A549 (cell line): ENCODE data around the gene TRDN. TPM values are rescaled to one million over a fixed set of nuclear protein-coding genes. Genes with fewer than 3 reads are reported as not detected.

Experiments used
- ATAC-seq, 2 experiments: fragments of 200-7000 bp in 1 of 2; fragments of >200 bp in 1 of 2; cut with Nextera tagmentation in 1 of 2; cut with Tn5 transposase in 1 of 2; 3 replicates each; pipeline versions ENCODE4 v1.8.0 to v1.9.1; 2018 to 2020; ENCODE audit warnings: mild to moderate bottlenecking in 1 of 2, moderate library complexity in 1 of 2
- CTCF ChIA-PET: fragments of 300-600 bp; sonication (Branson Sonifier 250); formaldehyde crosslinking; extraction: SDS; loops from one replicate; lab custom pipeline; 2021; ENCODE audit warnings: antibody characterized with exemption, inconsistent platforms; lab: Yijun Ruan, JAX
- POLR2A ChIA-PET: fragments of 350-600 bp; formaldehyde crosslinking; extraction: SDS; loops from one replicate; lab custom pipeline; 2021; ENCODE audit warnings: antibody characterized with exemption, inconsistent platforms; lab: Yijun Ruan, JAX
- DNase-seq, 2 experiments: peaks; one replicate each; pipeline versions ENCODE4 v3.0.0 to v3.0.0-alpha.2; 2011 to 2016; ENCODE audit warnings: low read depth in 1 of 2, low spot score in 1 of 2
- FAIRE-seq: peaks from 2 replicates; lab custom pipeline; 2011; peaks lifted over from hg19 to GRCh38; lab: Jason Lieb, UNC
- H3K27ac ChIP-seq, 2 experiments: fragments of >200 bp; sonication (Bioruptor Twin); formaldehyde crosslinking; 3 replicates each; pipeline ENCODE4 v1.5.1; 2016 to 2017
- H3K4me1 ChIP-seq: fragments of >200 bp; sonication (Bioruptor Twin); formaldehyde crosslinking; 3 replicates; pipeline ENCODE4 v1.6.1; 2016
- H3K4me2 ChIP-seq: fragments of >200 bp; sonication (Bioruptor Twin); formaldehyde crosslinking; 3 replicates; pipeline ENCODE4 v1.6.1; 2016
- H3K4me3 ChIP-seq: fragments of >200 bp; sonication (Bioruptor Twin); formaldehyde crosslinking; 3 replicates; pipeline ENCODE4 v1.5.1; 2016
- H3K9me3 ChIP-seq: fragments of >200 bp; sonication (Bioruptor Twin); formaldehyde crosslinking; 3 replicates; pipeline ENCODE4 v1.6.1; 2016
- CHD2 ChIP-seq: fragments of 150-350 bp; IDR thresholded peaks from 2 replicates; pipeline ENCODE4 v1.6.1; 2014; ENCODE audit warnings: low read length; ENCODE audit not compliant: partially characterized antibody
- CHD4 ChIP-seq: fragments of 200-600 bp; sonication (generic); IDR thresholded peaks from 2 replicates; pipeline ENCODE4 v1.6.1; 2016; ENCODE audit warnings: antibody characterized with exemption, mild to moderate bottlenecking, borderline replicate concordance
- EHF ChIP-seq: fragments of 250-450 bp; sonication (Bioruptor Pico); IDR thresholded peaks from 2 replicates; pipeline ENCODE4 v1.5.0; 2020; ENCODE audit warnings: mild to moderate bottlenecking
- EHMT2 ChIP-seq: fragments of 200-600 bp; sonication (generic); IDR thresholded peaks from 2 replicates; pipeline ENCODE4 v1.6.1; 2016; ENCODE audit warnings: antibody characterized with exemption, low read depth, mild to moderate bottlenecking, moderate library complexity
- GATA3 ChIP-seq: IDR thresholded peaks from 2 replicates; pipeline ENCODE4 v1.6.1; 2012; ENCODE audit warnings: borderline replicate concordance
- KDM1A ChIP-seq: fragments of 200-600 bp; sonication (generic); IDR thresholded peaks from 2 replicates; pipeline ENCODE4 v1.6.1; 2016; ENCODE audit warnings: low read depth, mild to moderate bottlenecking
- MAFK ChIP-seq: fragments of 450-650 bp; IDR thresholded peaks from 2 replicates; pipeline ENCODE4 v1.6.1; 2014; ENCODE audit not compliant: partially characterized antibody
- MAZ ChIP-seq: fragments of 150-350 bp; IDR thresholded peaks from 2 replicates; pipeline ENCODE4 v1.6.1; 2014; ENCODE audit warnings: antibody characterized with exemption, low read depth, low read length, borderline replicate concordance
- NR3C1 ChIP-seq: fragments of >200 bp; sonication (Bioruptor Twin); formaldehyde crosslinking; IDR thresholded peaks from 3 replicates; pipeline ENCODE4 v1.6.1; 2017
- POLR2AphosphoS2 ChIP-seq: conservative IDR thresholded peaks from 2 replicates; pipeline ENCODE4 v1.6.1; 2012; ENCODE audit warnings: low read length, improper control_type of control experiment, inconsistent platforms
- RAD21 ChIP-seq, 2 experiments: fragments of >200 bp in 1 of 2; sonication (Bioruptor Twin) in 1 of 2; formaldehyde crosslinking in 1 of 2; IDR thresholded peaks in 1 of 2; conservative IDR thresholded peaks in 1 of 2; 2 replicates in 1 of 2; 3 replicates in 1 of 2; pipeline ENCODE4 v1.6.1; 2012 to 2018; ENCODE audit warnings: inconsistent platforms in 1 of 2
- RNF2 ChIP-seq: fragments of 200-600 bp; sonication (generic); IDR thresholded peaks from 2 replicates; pipeline ENCODE4 v1.6.1; 2016; ENCODE audit warnings: low read depth, mild to moderate bottlenecking, antibody characterized with exemption, moderate library complexity, borderline replicate concordance
- SMC3 ChIP-seq: fragments of >200 bp; sonication (Bioruptor Twin); formaldehyde crosslinking; IDR thresholded peaks from 3 replicates; pipeline ENCODE4 v1.6.1; 2018; ENCODE audit warnings: inconsistent platforms
- TFCP2L1 ChIP-seq: fragments of 250-450 bp; sonication (Bioruptor Pico); IDR thresholded peaks from 2 replicates; pipeline ENCODE4 v1.5.0; 2021; ENCODE audit warnings: mild to moderate bottlenecking
- TP53 ChIP-seq: fragments of 250-450 bp; sonication (Bioruptor Pico); IDR thresholded peaks from 2 replicates; pipeline ENCODE4 v1.5.0; 2021; ENCODE audit warnings: mild to moderate bottlenecking, moderate library complexity
- ZNF302 ChIP-seq: fragments of 250-450 bp; sonication (Bioruptor Pico); IDR thresholded peaks from 2 replicates; pipeline ENCODE4 v1.9.0; 2021; ENCODE audit warnings: inconsistent platforms, mild to moderate bottlenecking, moderate library complexity
- ZSCAN20 ChIP-seq: fragments of 250-450 bp; sonication (Bioruptor Pico); IDR thresholded peaks from 2 replicates; pipeline ENCODE4 v1.8.0; 2022; ENCODE audit warnings: mild to moderate bottlenecking, moderate library complexity
- WGBS: methylation state at CpG from one replicate; pipeline ENCODE4 v1.1.6; 2017; ENCODE audit errors: missing lambda C conversion rate; 5-methylcytosine and 5-hydroxymethylcytosine counted together
- polyA plus RNA-seq, 4 experiments: library from polyadenylated mRNA; depleted of rRNA in 3 of 4; stranded (reverse); fragments of >200 nt; fragmentation: RNase III in 1 of 4; extraction: RNeasy Plus Mini Kit Qiagen cat#74134 plus additional on column Dnase treatment in 1 of 4; gene quantifications; 2 replicates in 3 of 4; 3 replicates in 1 of 4; pipeline ENCODE4 v1.2.3, GENCODE V29; 2011 to 2017
- TF ChIP-seq, protein P1 (sequence below): fragments of 150-350 bp; IDR thresholded peaks from 2 replicates; pipeline ENCODE4 v1.6.1; 2014; ENCODE audit warnings: low read depth, mild to moderate bottlenecking, low read length
- TF ChIP-seq, protein P2 (sequence below): fragments of >200 bp; sonication (Bioruptor Twin); formaldehyde crosslinking; IDR thresholded peaks from 3 replicates; pipeline ENCODE4 v1.6.1; 2016
- TF ChIP-seq, protein P3 (sequence below): fragments of >200 bp; sonication (Bioruptor Twin); formaldehyde crosslinking; IDR thresholded peaks from 3 replicates; pipeline ENCODE4 v1.5.1; 2016
- TF ChIP-seq, protein P4 (sequence below): fragments of 250-450 bp; sonication (Bioruptor Pico); IDR thresholded peaks from 2 replicates; pipeline ENCODE4 v1.5.0; 2020; ENCODE audit warnings: low read depth, mild to moderate bottlenecking, moderate library complexity
- TF ChIP-seq, protein P5 (sequence below): fragments of 200-600 bp; sonication (generic); IDR thresholded peaks from 2 replicates; pipeline ENCODE4 v1.6.1; 2016; ENCODE audit warnings: antibody characterized with exemption, mild to moderate bottlenecking, moderate library complexity
- TF ChIP-seq, protein P6 (sequence below): IDR thresholded peaks from 2 replicates; pipeline ENCODE4 v1.6.1; 2012; ENCODE audit warnings: low read depth, borderline replicate concordance
- TF ChIP-seq, protein P7 (sequence below): fragments of 250-450 bp; sonication (Bioruptor Pico); IDR thresholded peaks from 2 replicates; pipeline ENCODE4 v1.5.0; 2021; ENCODE audit warnings: mild to moderate bottlenecking, moderate library complexity, borderline replicate concordance
- TF ChIP-seq, protein P8 (sequence below): fragments of >200 bp; sonication (Bioruptor Twin); formaldehyde crosslinking; IDR thresholded peaks from 2 replicates; pipeline ENCODE4 v1.6.1; 2016

The TRDN gene
- polyA plus RNA-seq, 2 of the 4 experiments (the other 2 are of a cell fraction), result not detected

DNA sequence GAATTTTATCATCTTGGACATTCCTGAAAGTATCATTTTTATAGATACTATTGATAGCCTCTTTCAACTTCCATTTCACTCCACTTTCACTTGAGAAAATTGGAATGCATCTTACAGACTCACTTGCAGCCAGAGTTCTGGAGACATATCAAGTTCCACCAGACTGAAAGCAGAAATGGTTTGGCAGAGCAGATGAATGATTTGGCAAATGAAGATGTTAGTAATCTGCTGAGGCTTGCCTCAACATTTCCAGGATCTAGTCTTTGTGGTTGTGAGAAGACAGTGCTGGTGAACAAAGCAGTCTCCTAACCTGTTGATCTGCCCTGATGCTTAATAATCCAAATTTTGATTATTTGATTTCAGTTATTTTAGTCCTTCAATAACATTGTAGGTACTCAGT lies 202.6 kb downstream of the TRDN start (continued):
- TF ChIP-seq, protein P1, sequence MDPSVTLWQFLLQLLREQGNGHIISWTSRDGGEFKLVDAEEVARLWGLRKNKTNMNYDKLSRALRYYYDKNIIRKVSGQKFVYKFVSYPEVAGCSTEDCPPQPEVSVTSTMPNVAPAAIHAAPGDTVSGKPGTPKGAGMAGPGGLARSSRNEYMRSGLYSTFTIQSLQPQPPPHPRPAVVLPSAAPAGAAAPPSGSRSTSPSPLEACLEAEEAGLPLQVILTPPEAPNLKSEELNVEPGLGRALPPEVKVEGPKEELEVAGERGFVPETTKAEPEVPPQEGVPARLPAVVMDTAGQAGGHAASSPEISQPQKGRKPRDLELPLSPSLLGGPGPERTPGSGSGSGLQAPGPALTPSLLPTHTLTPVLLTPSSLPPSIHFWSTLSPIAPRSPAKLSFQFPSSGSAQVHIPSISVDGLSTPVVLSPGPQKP, result no peak
- TF ChIP-seq, protein P2, sequence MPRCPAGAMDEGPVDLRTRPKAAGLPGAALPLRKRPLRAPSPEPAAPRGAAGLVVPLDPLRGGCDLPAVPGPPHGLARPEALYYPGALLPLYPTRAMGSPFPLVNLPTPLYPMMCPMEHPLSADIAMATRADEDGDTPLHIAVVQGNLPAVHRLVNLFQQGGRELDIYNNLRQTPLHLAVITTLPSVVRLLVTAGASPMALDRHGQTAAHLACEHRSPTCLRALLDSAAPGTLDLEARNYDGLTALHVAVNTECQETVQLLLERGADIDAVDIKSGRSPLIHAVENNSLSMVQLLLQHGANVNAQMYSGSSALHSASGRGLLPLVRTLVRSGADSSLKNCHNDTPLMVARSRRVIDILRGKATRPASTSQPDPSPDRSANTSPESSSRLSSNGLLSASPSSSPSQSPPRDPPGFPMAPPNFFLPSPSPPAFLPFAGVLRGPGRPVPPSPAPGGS, result no peak
- TF ChIP-seq EHMT2, result no peak
- no peak for TF ChIP-seq SMC3
- no peak for TF ChIP-seq TP53 (CRISPR knock-in tag)
- TF ChIP-seq, protein P3, sequence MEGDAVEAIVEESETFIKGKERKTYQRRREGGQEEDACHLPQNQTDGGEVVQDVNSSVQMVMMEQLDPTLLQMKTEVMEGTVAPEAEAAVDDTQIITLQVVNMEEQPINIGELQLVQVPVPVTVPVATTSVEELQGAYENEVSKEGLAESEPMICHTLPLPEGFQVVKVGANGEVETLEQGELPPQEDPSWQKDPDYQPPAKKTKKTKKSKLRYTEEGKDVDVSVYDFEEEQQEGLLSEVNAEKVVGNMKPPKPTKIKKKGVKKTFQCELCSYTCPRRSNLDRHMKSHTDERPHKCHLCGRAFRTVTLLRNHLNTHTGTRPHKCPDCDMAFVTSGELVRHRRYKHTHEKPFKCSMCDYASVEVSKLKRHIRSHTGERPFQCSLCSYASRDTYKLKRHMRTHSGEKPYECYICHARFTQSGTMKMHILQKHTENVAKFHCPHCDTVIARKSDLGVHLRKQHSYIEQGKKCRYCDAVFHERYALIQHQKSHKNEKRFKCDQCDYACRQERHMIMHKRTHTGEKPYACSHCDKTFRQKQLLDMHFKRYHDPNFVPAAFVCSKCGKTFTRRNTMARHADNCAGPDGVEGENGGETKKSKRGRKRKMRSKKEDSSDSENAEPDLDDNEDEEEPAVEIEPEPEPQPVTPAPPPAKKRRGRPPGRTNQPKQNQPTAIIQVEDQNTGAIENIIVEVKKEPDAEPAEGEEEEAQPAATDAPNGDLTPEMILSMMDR, result no peak
- no peak for TF ChIP-seq RNF2
- TF ChIP-seq KDM1A, result no peak
- TF ChIP-seq, protein P4, sequence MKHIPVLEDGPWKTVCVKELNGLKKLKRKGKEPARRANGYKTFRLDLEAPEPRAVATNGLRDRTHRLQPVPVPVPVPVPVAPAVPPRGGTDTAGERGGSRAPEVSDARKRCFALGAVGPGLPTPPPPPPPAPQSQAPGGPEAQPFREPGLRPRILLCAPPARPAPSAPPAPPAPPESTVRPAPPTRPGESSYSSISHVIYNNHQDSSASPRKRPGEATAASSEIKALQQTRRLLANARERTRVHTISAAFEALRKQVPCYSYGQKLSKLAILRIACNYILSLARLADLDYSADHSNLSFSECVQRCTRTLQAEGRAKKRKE (CRISPR knock-in tag), result no peak

DNA sequence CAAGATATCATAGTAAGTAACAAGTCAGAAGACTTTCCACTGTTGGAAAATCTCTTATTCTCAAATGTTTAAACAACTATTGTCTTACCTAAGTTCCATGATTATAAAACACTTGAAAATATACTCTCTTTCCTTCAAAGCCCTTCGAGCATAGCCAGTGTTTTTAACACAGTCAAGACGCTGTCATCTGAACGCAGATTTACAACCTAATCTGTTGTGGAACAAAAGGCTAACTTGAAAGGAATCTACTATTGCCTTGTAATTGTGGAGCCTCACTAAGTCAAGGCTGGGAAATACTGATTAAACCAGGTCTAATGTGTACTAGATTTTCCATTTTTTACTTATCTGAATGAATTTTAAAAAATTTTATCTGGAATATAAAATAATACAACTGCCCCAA lies 205.8 kb downstream of the TRDN start:
- 44% methylated on average over 3 of the region's 3 CpGs for WGBS

DNA sequence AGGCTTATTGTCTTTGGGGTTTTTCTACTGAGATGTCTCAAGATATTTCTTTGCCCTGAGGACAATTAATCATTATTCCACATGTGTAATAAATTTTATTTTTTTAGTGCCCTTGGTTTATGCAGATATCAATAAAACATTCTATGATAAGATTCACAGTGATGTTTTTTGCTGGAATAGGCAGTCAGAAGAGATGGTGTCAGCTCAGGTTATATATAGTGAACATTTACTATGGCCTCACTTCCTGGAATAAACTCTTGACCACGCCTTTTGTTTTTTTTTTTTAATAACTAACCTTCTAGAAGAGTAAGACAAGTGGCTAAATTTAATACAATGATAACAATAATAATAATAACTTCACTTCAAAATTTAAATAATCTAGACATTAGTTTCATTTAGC lies 209.7 kb downstream of the TRDN start:
- ChIA-PET POLR2A (no interaction called here), CTCF (no interaction called here)
- DNase-seq, result no peak
- no peak for TF ChIP-seq MAZ
- TF ChIP-seq SMC3, result no peak
- TF ChIP-seq, protein P5, sequence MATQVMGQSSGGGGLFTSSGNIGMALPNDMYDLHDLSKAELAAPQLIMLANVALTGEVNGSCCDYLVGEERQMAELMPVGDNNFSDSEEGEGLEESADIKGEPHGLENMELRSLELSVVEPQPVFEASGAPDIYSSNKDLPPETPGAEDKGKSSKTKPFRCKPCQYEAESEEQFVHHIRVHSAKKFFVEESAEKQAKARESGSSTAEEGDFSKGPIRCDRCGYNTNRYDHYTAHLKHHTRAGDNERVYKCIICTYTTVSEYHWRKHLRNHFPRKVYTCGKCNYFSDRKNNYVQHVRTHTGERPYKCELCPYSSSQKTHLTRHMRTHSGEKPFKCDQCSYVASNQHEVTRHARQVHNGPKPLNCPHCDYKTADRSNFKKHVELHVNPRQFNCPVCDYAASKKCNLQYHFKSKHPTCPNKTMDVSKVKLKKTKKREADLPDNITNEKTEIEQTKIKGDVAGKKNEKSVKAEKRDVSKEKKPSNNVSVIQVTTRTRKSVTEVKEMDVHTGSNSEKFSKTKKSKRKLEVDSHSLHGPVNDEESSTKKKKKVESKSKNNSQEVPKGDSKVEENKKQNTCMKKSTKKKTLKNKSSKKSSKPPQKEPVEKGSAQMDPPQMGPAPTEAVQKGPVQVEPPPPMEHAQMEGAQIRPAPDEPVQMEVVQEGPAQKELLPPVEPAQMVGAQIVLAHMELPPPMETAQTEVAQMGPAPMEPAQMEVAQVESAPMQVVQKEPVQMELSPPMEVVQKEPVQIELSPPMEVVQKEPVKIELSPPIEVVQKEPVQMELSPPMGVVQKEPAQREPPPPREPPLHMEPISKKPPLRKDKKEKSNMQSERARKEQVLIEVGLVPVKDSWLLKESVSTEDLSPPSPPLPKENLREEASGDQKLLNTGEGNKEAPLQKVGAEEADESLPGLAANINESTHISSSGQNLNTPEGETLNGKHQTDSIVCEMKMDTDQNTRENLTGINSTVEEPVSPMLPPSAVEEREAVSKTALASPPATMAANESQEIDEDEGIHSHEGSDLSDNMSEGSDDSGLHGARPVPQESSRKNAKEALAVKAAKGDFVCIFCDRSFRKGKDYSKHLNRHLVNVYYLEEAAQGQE, result no peak
- no peak for TF ChIP-seq ZSCAN20 (CRISPR knock-in tag)
- TF ChIP-seq, protein P6, sequence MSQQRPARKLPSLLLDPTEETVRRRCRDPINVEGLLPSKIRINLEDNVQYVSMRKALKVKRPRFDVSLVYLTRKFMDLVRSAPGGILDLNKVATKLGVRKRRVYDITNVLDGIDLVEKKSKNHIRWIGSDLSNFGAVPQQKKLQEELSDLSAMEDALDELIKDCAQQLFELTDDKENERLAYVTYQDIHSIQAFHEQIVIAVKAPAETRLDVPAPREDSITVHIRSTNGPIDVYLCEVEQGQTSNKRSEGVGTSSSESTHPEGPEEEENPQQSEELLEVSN, result no peak
- TF ChIP-seq RAD21 (conservative IDR thresholded peaks at IDR 0.05 in 1 of 2, IDR thresholded peaks at IDR 0.05 in 1 of 2), result no peak
- ATAC-seq, result no peak
- no peaks in the 10 kb centered on the region for H3K4me1 ChIP-seq
- 4% methylated on average over 1 of the region's 1 CpG for WGBS
- FAIRE-seq, result no peak
- no peak overlapping the region for H3K4me3 ChIP-seq
- H3K27ac ChIP-seq, result no peak overlapping the region
- H3K4me2 ChIP-seq, result no peak overlapping the region
- no peaks in the 10 kb centered on the region for H3K9me3 ChIP-seq

More for the DNA sequence above, 205.8 kb downstream of the TRDN start:
- CTCF ChIA-PET, result no interaction called here
- H3K4me2 ChIP-seq, result no peak overlapping the region
- TF ChIP-seq MAFK (no peak), EHF (CRISPR knock-in tag) (no peak), GATA3 (no peak), POLR2AphosphoS2 (no peak), CHD2 (no peak), CHD4 (no peak), NR3C1 (no peak), SMC3 (no peak), ZNF302 (CRISPR knock-in tag) (no peak), TFCP2L1 (CRISPR knock-in tag) (no peak)
- TF ChIP-seq, protein P7, sequence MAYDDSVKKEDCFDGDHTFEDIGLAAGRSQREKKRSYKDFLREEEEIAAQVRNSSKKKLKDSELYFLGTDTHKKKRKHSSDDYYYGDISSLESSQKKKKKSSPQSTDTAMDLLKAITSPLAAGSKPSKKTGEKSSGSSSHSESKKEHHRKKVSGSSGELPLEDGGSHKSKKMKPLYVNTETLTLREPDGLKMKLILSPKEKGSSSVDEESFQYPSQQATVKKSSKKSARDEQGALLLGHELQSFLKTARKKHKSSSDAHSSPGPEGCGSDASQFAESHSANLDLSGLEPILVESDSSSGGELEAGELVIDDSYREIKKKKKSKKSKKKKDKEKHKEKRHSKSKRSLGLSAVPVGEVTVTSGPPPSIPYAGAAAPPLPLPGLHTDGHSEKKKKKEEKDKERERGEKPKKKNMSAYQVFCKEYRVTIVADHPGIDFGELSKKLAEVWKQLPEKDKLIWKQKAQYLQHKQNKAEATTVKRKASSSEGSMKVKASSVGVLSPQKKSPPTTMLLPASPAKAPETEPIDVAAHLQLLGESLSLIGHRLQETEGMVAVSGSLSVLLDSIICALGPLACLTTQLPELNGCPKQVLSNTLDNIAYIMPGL (CRISPR knock-in tag), result no peak
- TF ChIP-seq, protein P8, sequence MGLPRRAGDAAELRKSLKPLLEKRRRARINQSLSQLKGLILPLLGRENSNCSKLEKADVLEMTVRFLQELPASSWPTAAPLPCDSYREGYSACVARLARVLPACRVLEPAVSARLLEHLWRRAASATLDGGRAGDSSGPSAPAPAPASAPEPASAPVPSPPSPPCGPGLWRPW, result no peak
- DNase-seq (no peak), ATAC-seq (no peak), FAIRE-seq (no peak)
- no peaks in the 10 kb centered on the region for H3K4me1 ChIP-seq
- H3K27ac ChIP-seq, result no peak overlapping the region
- no peak overlapping the region for H3K4me3 ChIP-seq
- H3K9me3 ChIP-seq, result no peaks in the 10 kb centered on the region
- POLR2A ChIA-PET, result no interaction called here
